ENCODE results near the gene ANKRD17.

GRCh38 chr4:73257651-73258435 is 755 bp downstream of the ANKRD17 start:
- TF ChIP-seq EZH2 (IDR thresholded peaks at IDR 0.05; ENCODE audit: borderline replicate concordance, low read depth, low read length, severe bottlenecking) (no peak), CTCF (IDR thresholded peaks at IDR 0.05; ENCODE audit: borderline replicate concordance, extremely low read depth, low read length, poor library complexity, severe bottlenecking) (no peak)
